Measurements from ENCODE around the gene DHX15.
A peak's percentile ranks its signal among the peaks of the same experiment; 100 is the strongest.

Gene DHX15

GRCh38 chr4:24584211-24584850, at the start of gene DHX15:
Gene DHX15, minus strand, starts transcription at chr4:24584554. Its CDS starts 161 bp downstream, at chr4:24584393.
- DNase-seq (peak; percentile 93), ATAC-seq (peak; percentile 97)

GRCh38 chr4:24632011-24632410, 47.7 kb upstream of the DHX15 start:
- DNase-seq (no peak), ATAC-seq (no peak)

- ATAC-seq (no peak), DNase-seq (no peak)
Observed at GRCh38 chr4:24630937-24631336, 46.6 kb upstream of the DHX15 start.

- no peak for ATAC-seq
- no peak for DNase-seq
Observed at GRCh38 chr4:24625091-24625490, 40.7 kb upstream of the DHX15 start.

- DNase-seq, result no peak
- ATAC-seq, result no peak
Observed at GRCh38 chr4:24624381-24624780, 40.0 kb upstream of the DHX15 start.

GRCh38 chr4:24622146-24622834, 37.9 kb upstream of the DHX15 start:
- ATAC-seq, result no peak
- DNase-seq, result no peak

GRCh38 chr4:24615977-24616376, 31.6 kb upstream of the DHX15 start:
- DNase-seq, result no peak
- no peak for ATAC-seq

GRCh38 chr4:24614881-24615280, 30.5 kb upstream of the DHX15 start:
- peak; percentile 23 for ATAC-seq
- DNase-seq, result no peak

- no peak for ATAC-seq
- no peak for DNase-seq
Observed at GRCh38 chr4:24613502-24613901, 29.1 kb upstream of the DHX15 start.

GRCh38 chr4:24611575-24611974, 27.2 kb upstream of the DHX15 start:
- ATAC-seq, result no peak
- DNase-seq, result no peak

- DNase-seq (no peak), ATAC-seq (no peak)
Observed at GRCh38 chr4:24607334-24607733, 23.0 kb upstream of the DHX15 start.

GRCh38 chr4:24605216-24605615, 20.9 kb upstream of the DHX15 start:
- ATAC-seq (no peak), DNase-seq (no peak)

- no peak for ATAC-seq
- no peak for DNase-seq
Observed at GRCh38 chr4:24604558-24605214, 20.3 kb upstream of the DHX15 start.

- no peak for ATAC-seq
- DNase-seq, result no peak
Observed at GRCh38 chr4:24603343-24603742, 19.0 kb upstream of the DHX15 start.

- no peak for DNase-seq
- ATAC-seq, result no peak
Observed at GRCh38 chr4:24601121-24601520, 16.8 kb upstream of the DHX15 start.

GRCh38 chr4:24599275-24599674, 14.9 kb upstream of the DHX15 start:
- ATAC-seq (no peak), DNase-seq (no peak)

- DNase-seq, result no peak
- no peak for ATAC-seq
Observed at GRCh38 chr4:24598025-24598424, 13.7 kb upstream of the DHX15 start.

- ATAC-seq, result no peak
Observed at GRCh38 chr4:24595659-24596058, 11.3 kb upstream of the DHX15 start.

GRCh38 chr4:24594887-24595286, 10.5 kb upstream of the DHX15 start:
- no peak for DNase-seq
- no peak for ATAC-seq

More at GRCh38 chr4:24595659-24596058, 11.3 kb upstream of the DHX15 start:
- no peak for DNase-seq

- DNase-seq (no peak), ATAC-seq (no peak)
Observed at GRCh38 chr4:24589448-24589847, 5.1 kb upstream of the DHX15 start.

- DNase-seq, result no peak
- ATAC-seq, result no peak
Observed at GRCh38 chr4:24588216-24588954, 4.0 kb upstream of the DHX15 start.

- peak; percentile 57 for DNase-seq
- peak; percentile 17 for ATAC-seq
Observed at GRCh38 chr4:24583451-24584210, 723 bp downstream of the DHX15 start.

Measured in stimulated activated naive CD8-positive, alpha-beta T cell treated with anti-CD3 and anti-CD28 coated beads, Interleukin-15, Interleukin-2, amounts not matched to agents 100 U/mL and 50 U/mL, for 24 hours (primary cell).